B cell (primary cell): ENCODE measurements around the gene PRAME. TPM values are rescaled to one million over a fixed set of nuclear protein-coding genes. Genes with fewer than 3 reads are reported as not detected.

Source experiments
- ATAC-seq: fragments of 200-7000 bp; cut with Tn5 transposase; one replicate; pipeline ENCODE4 v1.10.0; 2021; ENCODE audit warnings: low read depth, mild to moderate bottlenecking, moderate number of reproducible peaks, moderate library complexity
- CTCF ChIA-PET: fragments of 350-600 bp; sonication (Branson Sonifier 250); formaldehyde crosslinking; loops from one replicate; lab custom pipeline; 2021; ENCODE audit warnings: antibody characterized with exemption, inconsistent platforms; lab: Charles Lee
- POLR2A ChIA-PET: fragments of 350-600 bp; sonication (Branson Sonifier 250); formaldehyde crosslinking; loops from one replicate; lab custom pipeline; 2021; ENCODE audit warnings: antibody characterized with exemption; lab: Charles Lee
- DNase-seq: peaks from one replicate; pipeline ENCODE4 v3.0.0; 2013
- H2AFZ ChIP-seq: 2 replicates; pipeline ENCODE4 v1.6.1; 2012; ENCODE audit warnings: mild to moderate bottlenecking, low read depth, low read length; ENCODE audit not compliant: insufficient read depth, poor library complexity, severe bottlenecking
- H3K27ac ChIP-seq, 2 donors: 1 replicate in 1 of 2; 2 replicates in 1 of 2; pipeline ENCODE4 v1.5.1; 2012 to 2013; ENCODE audit warnings: low read length in 2 of 2, mild to moderate bottlenecking in 2 of 2, moderate library complexity in 1 of 2
- H3K27me3 ChIP-seq, 4 experiments: fragments of 200-600 bp in 1 of 4; sonication (generic) in 1 of 4; replicated peaks in 1 of 4; 1 replicate in 2 of 4; 2 replicates in 2 of 4; pipeline versions ENCODE4 v1.6.1 to v1.7.0; 2013 to 2016; ENCODE audit warnings: low read length in 3 of 4, mild to moderate bottlenecking in 2 of 4, mixed read lengths in 1 of 4, moderate library complexity in 1 of 4; ENCODE audit not compliant: insufficient read depth in 4 of 4, control insufficient read depth in 3 of 4; ENCODE audit errors: control extremely low read depth in 1 of 4
- H3K36me3 ChIP-seq, 2 experiments: replicated peaks in 1 of 2; 1 replicate in 1 of 2; 2 replicates in 1 of 2; pipeline versions ENCODE4 v1.6.1 to v1.7.1; 2013; ENCODE audit warnings: low read length in 1 of 2; ENCODE audit not compliant: insufficient read depth in 2 of 2, control insufficient read depth in 1 of 2; ENCODE audit errors: control extremely low read depth in 1 of 2, extremely low read depth in 1 of 2
- H3K4me1 ChIP-seq, 2 donors: fragments of 200-600 bp in 1 of 2; sonication (generic) in 1 of 2; 1 replicate in 1 of 2; 2 replicates in 1 of 2; pipeline versions ENCODE4 v1.5.1 to v1.6.1; 2013 to 2017; ENCODE audit warnings: low read length in 2 of 2; ENCODE audit not compliant: control insufficient read depth in 2 of 2, insufficient read depth in 2 of 2
- H3K4me2 ChIP-seq: replicated peaks from 2 replicates; pipeline ENCODE3; 2012; ENCODE audit warnings: mild to moderate bottlenecking, low read depth, low read length; ENCODE audit not compliant: poor library complexity, severe bottlenecking
- H3K4me3 ChIP-seq, 5 experiments: fragments of 200-600 bp in 1 of 5; sonication (generic) in 1 of 5; 1 replicate in 3 of 5; 2 replicates in 2 of 5; pipeline versions ENCODE4 v1.5.1 to v1.7.0; 2011 to 2016; ENCODE audit warnings: low read length in 4 of 5, mild to moderate bottlenecking in 4 of 5, low read depth in 2 of 5, control low read depth in 1 of 5, moderate library complexity in 1 of 5; ENCODE audit not compliant: insufficient read depth in 1 of 5; ENCODE audit errors: control extremely low read depth in 1 of 5, extremely low read depth in 1 of 5
- H3K79me2 ChIP-seq: fragments of 200-600 bp; sonication (generic); one replicate; pipeline ENCODE4 v1.6.0; 2016; ENCODE audit warnings: low read length; ENCODE audit not compliant: control insufficient read depth, insufficient read depth
- H3K9ac ChIP-seq: fragments of 200-600 bp; sonication (generic); 2 replicates; pipeline ENCODE4 v1.6.1; 2017; ENCODE audit warnings: mild to moderate bottlenecking, low read length, moderate library complexity
- H3K9me3 ChIP-seq, 3 donors: one replicate each; pipeline versions ENCODE4 v1.6.1 to v1.7.1; 2013; ENCODE audit warnings: low read length in 2 of 3; ENCODE audit not compliant: control insufficient read depth in 2 of 3, insufficient read depth in 1 of 3; ENCODE audit errors: control extremely low read depth in 1 of 3
- H4K20me1 ChIP-seq: 2 replicates; pipeline ENCODE4 v1.6.0; 2012; ENCODE audit warnings: mild to moderate bottlenecking, low read length; ENCODE audit not compliant: insufficient read depth, control insufficient read depth, poor library complexity, severe bottlenecking
- H3K27ac Mint-ChIP-seq: one replicate; pipeline ENCODE4 v1.8.0; 2021; ENCODE audit warnings: mixed read lengths
- H3K27me3 Mint-ChIP-seq: one replicate; pipeline ENCODE4 v1.8.0; 2021; ENCODE audit warnings: mixed read lengths
- H3K4me1 Mint-ChIP-seq: one replicate; pipeline ENCODE4 v1.8.0; 2021; ENCODE audit warnings: mixed read lengths
- H3K4me3 Mint-ChIP-seq: one replicate; pipeline ENCODE4 v1.8.0; 2021; ENCODE audit warnings: mixed read lengths
- H3K9me3 Mint-ChIP-seq: one replicate; pipeline ENCODE4 v1.8.0; 2022; ENCODE audit warnings: mixed read lengths; ENCODE audit not compliant: insufficient read depth
- EZH2 ChIP-seq: IDR thresholded peaks from 2 replicates; pipeline ENCODE4 v1.6.1; 2012; ENCODE audit warnings: borderline replicate concordance, low read depth, mild to moderate bottlenecking, moderate library complexity, low read length; ENCODE audit not compliant: insufficient read depth, poor library complexity, severe bottlenecking
- WGBS: methylation state at CpG from one replicate; pipeline ENCODE4 v1.1.5; 2013; ENCODE audit warnings: missing lambda C conversion rate; ENCODE audit not compliant: insufficient coverage; 5-methylcytosine and 5-hydroxymethylcytosine counted together
- intact Hi-C: fragments of 100-400 bp; cut with micrococcal nuclease; formaldehyde crosslinking; loops from one replicate; pipeline ENCODE4 v1.10.0; 2022
- polyA plus RNA-seq: library from polyadenylated mRNA; depleted of rRNA; stranded (reverse); fragments of >200 nt; gene quantifications from 2 replicates; pipeline ENCODE4 v1.2.3, GENCODE V29; 2012
- total RNA-seq, 2 donors: library from RNA; stranded (reverse); fragments of 120-200 nt in 1 of 2; gene quantifications; 1 replicate in 1 of 2; 2 replicates in 1 of 2; pipeline versions ENCODE4 v1.2.3 to v1.2.4, GENCODE V29; 2013 to 2022
- TF ChIP-seq, protein P1 (sequence below): fragments of 200-600 bp; IDR thresholded peaks from one replicate; pipeline ENCODE4 v1.8.0; 2022; ENCODE audit warnings: antibody characterized with exemption, mild to moderate bottlenecking

Gene PRAME
- total and polyA plus RNA-seq, 2 donors (not counting 1 experiment from before 2014, with no cell fraction given), result 0.63 TPM; not detected in 1

DNA sequence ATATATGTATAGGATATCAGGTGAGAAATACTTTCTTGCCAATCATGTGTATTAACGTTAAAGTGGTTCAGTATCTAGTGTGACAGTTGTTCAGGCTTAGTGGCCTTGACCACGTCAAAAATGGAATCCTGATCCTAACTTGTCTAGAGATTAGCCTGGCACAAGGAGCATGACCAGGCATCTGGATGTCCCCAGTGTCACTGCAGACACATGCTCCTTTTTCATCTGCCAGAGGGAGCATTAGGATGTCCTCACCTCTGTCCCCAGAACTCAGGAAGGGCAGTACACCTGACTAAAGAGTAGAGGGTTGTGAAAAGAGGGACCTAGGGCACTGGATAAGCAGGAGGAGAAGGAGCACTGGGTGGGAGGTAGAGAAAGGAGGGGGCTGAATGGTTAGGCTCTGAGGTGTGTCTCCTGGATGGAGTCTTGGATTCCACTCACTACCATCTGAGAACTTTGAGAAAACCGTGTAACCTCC lies 44.4 kb upstream of the PRAME start:
- ATAC-seq, result no peak
- CTCF ChIA-PET, result interaction anchor here (0.5 to 1.5 kb wide), 3 partner anchors 16 to 1420 kb away, joined by 3 read pairs; no protein-coding TSS in a partner anchor
- H3K4me3 Mint-ChIP-seq, result no peak overlapping the region
- no peaks in the 10 kb centered on the region for H3K9me3 Mint-ChIP-seq
- H3K4me1 Mint-ChIP-seq, result peaks cover 49% of the 10 kb centered on the region
- Histone ChIP-seq H3K79me2 (no peaks in the 10 kb centered on the region), H3K4me3 (no peak overlapping the region), H3K27me3 (no peaks in the 10 kb centered on the region), H4K20me1 (no peaks in the 10 kb centered on the region), H3K4me2 (peak overlapping the region; percentile 67), H2AFZ (no peak overlapping the region), H3K9me3 (peaks cover 5 to 21% (median 21%) of the 10 kb centered on the region in 3 donors), H3K4me1 (peaks cover 22 to 31% of the 10 kb centered on the region in 2 donors), H3K36me3 (no peaks in the 10 kb centered on the region), H3K9ac (no peak overlapping the region), H3K27ac (no peak overlapping the region)
- no peaks in the 10 kb centered on the region for H3K27me3 Mint-ChIP-seq
- H3K27ac Mint-ChIP-seq, result peak overlapping the region; percentile 32
- no peak for TF ChIP-seq EZH2
- TF ChIP-seq, protein P1, sequence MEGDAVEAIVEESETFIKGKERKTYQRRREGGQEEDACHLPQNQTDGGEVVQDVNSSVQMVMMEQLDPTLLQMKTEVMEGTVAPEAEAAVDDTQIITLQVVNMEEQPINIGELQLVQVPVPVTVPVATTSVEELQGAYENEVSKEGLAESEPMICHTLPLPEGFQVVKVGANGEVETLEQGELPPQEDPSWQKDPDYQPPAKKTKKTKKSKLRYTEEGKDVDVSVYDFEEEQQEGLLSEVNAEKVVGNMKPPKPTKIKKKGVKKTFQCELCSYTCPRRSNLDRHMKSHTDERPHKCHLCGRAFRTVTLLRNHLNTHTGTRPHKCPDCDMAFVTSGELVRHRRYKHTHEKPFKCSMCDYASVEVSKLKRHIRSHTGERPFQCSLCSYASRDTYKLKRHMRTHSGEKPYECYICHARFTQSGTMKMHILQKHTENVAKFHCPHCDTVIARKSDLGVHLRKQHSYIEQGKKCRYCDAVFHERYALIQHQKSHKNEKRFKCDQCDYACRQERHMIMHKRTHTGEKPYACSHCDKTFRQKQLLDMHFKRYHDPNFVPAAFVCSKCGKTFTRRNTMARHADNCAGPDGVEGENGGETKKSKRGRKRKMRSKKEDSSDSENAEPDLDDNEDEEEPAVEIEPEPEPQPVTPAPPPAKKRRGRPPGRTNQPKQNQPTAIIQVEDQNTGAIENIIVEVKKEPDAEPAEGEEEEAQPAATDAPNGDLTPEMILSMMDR, result no peak
- POLR2A ChIA-PET, result interaction anchor here (0.6 kb wide), 1 partner anchor 25 kb away, joined by 4 read pairs; no protein-coding TSS in a partner anchor
- WGBS, result 100% methylated on average over 1 of the region's 3 CpGs
- intact Hi-C loops, result no loop called here
- no peak for DNase-seq

DNA sequence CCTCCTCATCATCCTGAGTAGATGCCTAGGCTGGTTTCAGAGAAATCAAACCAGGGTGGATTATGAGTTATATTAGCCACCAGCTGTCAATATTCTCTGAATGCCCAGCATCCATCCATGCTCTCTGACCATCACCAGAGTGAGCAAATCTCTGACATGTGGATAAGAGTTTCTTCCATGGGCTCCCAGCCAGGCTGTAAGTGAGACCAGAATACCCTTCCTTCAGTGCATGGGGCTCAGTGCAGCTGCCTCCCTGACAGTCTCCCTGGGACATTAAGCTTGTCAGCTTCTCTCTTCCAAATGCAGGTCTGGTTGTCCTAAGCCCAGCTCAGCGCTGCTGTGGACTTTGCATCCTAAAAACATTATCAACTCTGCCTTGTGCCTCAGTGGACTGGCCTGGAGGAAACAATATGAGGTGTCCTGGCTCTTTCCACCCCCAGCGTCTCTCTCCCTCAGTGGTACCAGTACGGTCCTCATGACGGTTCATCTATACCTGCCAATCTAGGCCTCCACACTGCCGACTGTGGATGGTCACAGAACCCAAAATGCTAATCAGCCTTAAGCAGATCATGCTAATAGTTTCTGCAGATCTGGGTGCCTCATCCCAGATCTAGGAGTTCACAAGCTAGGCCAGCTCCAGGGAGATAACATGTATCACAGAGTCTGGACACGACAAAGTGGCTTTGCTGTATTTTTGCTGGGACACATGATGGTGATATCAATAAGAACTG lies 41.6 kb upstream of the PRAME start:
- WGBS, result 97% methylated on average over 6 of the region's 6 CpGs
- H3K9ac ChIP-seq, result no peak overlapping the region
- ATAC-seq (no peak), DNase-seq (no peak)
- H3K4me3 ChIP-seq, result no peak overlapping the region
- H3K9me3 ChIP-seq, result peaks cover 5 to 18% (median 17%) of the 10 kb centered on the region in 3 donors
- H3K4me2 ChIP-seq, result no peak overlapping the region
- no peaks in the 10 kb centered on the region for H3K27me3 Mint-ChIP-seq
- no peak overlapping the region for H3K27ac Mint-ChIP-seq
- peaks cover 22 to 31% of the 10 kb centered on the region in 2 donors for H3K4me1 ChIP-seq
- H3K9me3 Mint-ChIP-seq, result no peaks in the 10 kb centered on the region
- H3K27me3 ChIP-seq, result no peaks in the 10 kb centered on the region
- no peaks in the 10 kb centered on the region for H4K20me1 ChIP-seq
- TF ChIP-seq, protein P1, result no peak
- TF ChIP-seq EZH2, result no peak
- H2AFZ ChIP-seq, result no peak overlapping the region
- H3K27ac ChIP-seq, result no peak overlapping the region
- no peaks in the 10 kb centered on the region for H3K79me2 ChIP-seq
- CTCF ChIA-PET, result interaction anchor here (1.3 to 1.9 kb wide), 2 partner anchors 9 to 12 kb away, joined by 3 to 5 read pairs; no protein-coding TSS in a partner anchor
- H3K4me1 Mint-ChIP-seq, result peaks cover 57% of the 10 kb centered on the region
- no peak overlapping the region for H3K4me3 Mint-ChIP-seq
- intact Hi-C loops, result no loop called here
- POLR2A ChIA-PET, result no interaction called here
- H3K36me3 ChIP-seq, result no peaks in the 10 kb centered on the region
